Measurements from ENCODE around the gene ZDHHC8. TPM values are rescaled to one million over a fixed set of nuclear protein-coding genes. Genes with fewer than 3 reads are reported as not detected.
A peak's percentile ranks its signal among the peaks of the same experiment; 100 is the strongest.

The ZDHHC8 gene
- total and polyA plus RNA-seq, 10 of the 15 experiments (the other 5 are each of a cell fraction or from before 2014, with no cell fraction given) = 0.03 to 46.3 (median 5.3) TPM

DNA sequence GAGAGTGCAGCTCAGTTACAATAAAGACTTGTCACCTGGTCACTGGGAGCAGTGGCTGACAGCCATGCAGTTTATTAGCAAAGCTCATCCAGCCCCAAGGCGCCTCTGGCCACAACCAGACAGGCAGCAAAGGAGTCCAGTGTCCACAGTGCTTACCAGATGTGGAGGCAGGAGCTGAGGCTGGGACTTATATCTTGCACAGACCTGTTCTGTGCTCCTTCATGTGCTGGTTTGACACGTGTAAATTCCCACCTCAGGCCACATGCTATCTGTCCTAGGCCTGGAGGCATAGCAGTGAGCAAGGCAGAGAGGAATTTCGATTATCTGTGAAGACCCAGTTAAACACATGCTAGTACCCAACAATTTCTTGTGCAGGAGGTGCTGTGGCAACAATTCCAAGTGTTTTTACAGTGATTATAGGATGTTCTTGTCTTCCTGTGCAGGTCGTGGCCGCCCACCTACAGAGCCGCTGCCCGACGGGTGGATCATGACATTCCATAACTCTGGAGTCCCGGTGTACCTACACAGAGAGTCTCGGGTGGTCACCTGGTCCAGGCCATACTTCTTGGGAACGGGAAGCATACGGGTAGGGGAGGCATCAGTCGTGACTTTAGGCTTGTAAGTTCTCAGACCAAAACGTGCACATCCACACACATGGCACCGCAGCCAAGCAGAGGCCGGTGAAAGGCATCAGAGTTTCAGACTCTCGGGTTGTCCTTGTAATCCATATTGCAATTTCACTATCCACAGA is 42.2 kb upstream of the ZDHHC8 start:
- POLR2A ChIA-PET = no interaction called here
- RAD21 ChIA-PET (ENCODE audit: unreplicated experiment) = no interaction called here
- no peaks in the 10 kb centered on the region for H4K20me1 ChIP-seq (ENCODE audit: control insufficient read depth, insufficient read depth)
- TF ChIP-seq ESRRA (IDR thresholded peaks at IDR 0.05; ENCODE audit: low read length) (no peak), POLR2A (IDR thresholded peaks at IDR 0.05; ENCODE audit: low read depth, low read length) (peak; percentile 25; the same call in 1 of the 2 replicates), LARP7 (IDR thresholded peaks at IDR 0.05) (no peak)
- BruUV-seq (replicated peaks) = no TSS peak
- H3K4me1 ChIP-seq (ENCODE audit: control insufficient read depth, insufficient read depth, low read length) = no peaks in the 10 kb centered on the region
- CTCF ChIA-PET = no interaction called here
- H3K27me3 ChIP-seq (replicated peaks in 1 of 2; ENCODE audit: control insufficient read depth in 2 of 2, insufficient read depth in 2 of 2, low read length in 1 of 2) = no peaks in the 10 kb centered on the region
- in situ Hi-C loops (cut with MboI) = no loop called here
- SMC1A ChIA-PET (ENCODE audit: uncharacterized antibody, unreplicated experiment) = no interaction called here
- intact Hi-C loops (cut with micrococcal nuclease; ENCODE audit: unreplicated experiment) = no loop called here
- H3K9me3 ChIP-seq (replicated peaks; ENCODE audit: control insufficient read depth, insufficient read depth, low read length) = no peaks in the 10 kb centered on the region
- WGBS (ENCODE audit: insufficient coverage, insufficient replicate concordance, low lambda C conversion rate, missing lambda C conversion rate) = 97% methylated on average over 17 of the region's 17 CpGs
- H3K9ac ChIP-seq (ENCODE audit: control insufficient read depth, insufficient read depth, low read length) = no peak overlapping the region
- H3K4me3 ChIP-seq = no peak overlapping the region
- H2AFZ ChIP-seq (ENCODE audit: control insufficient read depth, low read depth, low read length) = no peak overlapping the region
- H3K4me2 ChIP-seq (ENCODE audit: control insufficient read depth, insufficient read depth) = no peak overlapping the region
- FAIRE-seq (no peak), ATAC-seq (no peak), DNase-seq (ENCODE audit: low read depth, low spot score) (no peak)
- H3K79me2 ChIP-seq (ENCODE audit: control insufficient read depth, insufficient read depth, low read length) = peaks cover 13% of the 10 kb centered on the region
- no peak overlapping the region for H3K27ac ChIP-seq (ENCODE audit: control insufficient read depth, insufficient read depth)
- peaks cover 38 to 42% of the 10 kb centered on the region in 2 experiments for H3K36me3 ChIP-seq (ENCODE audit: control insufficient read depth in 2 of 2, insufficient read depth in 2 of 2, low read length in 1 of 2)

DNA sequence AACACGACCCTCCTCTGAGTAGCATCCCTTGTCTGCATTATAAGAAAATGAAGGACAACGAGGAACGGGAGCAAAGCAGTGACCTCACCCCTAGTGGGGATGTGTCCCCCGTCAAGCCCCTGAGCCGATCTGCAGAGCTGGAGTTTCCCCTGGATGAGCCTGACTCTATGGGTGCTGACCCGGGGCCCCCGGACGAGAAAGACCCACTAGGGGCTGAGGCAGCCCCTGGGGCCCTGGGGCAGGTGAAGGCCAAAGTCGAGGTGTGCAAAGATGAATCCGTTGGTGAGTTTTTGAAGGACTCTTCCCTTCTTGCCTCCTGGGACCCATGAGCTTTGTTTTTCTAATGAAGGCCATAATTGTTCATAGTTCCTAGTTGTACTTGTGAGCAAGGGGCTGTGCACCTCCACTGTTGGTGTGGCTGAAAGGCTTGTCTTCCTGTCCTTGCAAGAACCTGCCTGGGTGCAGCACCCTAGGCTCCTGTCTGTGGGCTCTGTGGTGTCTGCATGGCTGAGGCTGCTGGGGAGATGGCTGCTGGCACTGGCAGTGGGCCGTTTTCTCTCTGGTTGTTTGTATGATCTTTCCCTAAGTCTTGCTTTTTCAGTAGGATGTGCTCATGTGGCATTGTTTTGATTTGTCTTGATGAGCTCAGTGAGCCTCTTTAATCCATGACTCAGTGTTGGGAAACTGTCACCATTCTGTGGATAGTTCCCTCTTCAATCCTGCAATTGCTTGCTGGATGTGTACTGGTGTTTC is 41.5 kb upstream of the ZDHHC8 start:
- DNase-seq (ENCODE audit: low read depth, low spot score) (no peak), FAIRE-seq (no peak), ATAC-seq (no peak)
- H3K4me3 ChIP-seq = no peak overlapping the region
- ChIA-PET RAD21 (ENCODE audit: unreplicated experiment) (no interaction called here), POLR2A (no interaction called here), SMC1A (ENCODE audit: uncharacterized antibody, unreplicated experiment) (no interaction called here), CTCF (no interaction called here)
- H3K4me2 ChIP-seq (ENCODE audit: control insufficient read depth, insufficient read depth) = no peak overlapping the region
- in situ Hi-C loops (cut with MboI) = no loop called here
- no peaks in the 10 kb centered on the region for H3K9me3 ChIP-seq (replicated peaks; ENCODE audit: control insufficient read depth, insufficient read depth, low read length)
- peaks cover 6% of the 10 kb centered on the region for H3K79me2 ChIP-seq (ENCODE audit: control insufficient read depth, insufficient read depth, low read length)
- WGBS (ENCODE audit: insufficient coverage, insufficient replicate concordance, low lambda C conversion rate, missing lambda C conversion rate) = 92% methylated on average over 11 of the region's 11 CpGs
- intact Hi-C loops (cut with micrococcal nuclease; ENCODE audit: unreplicated experiment) = no loop called here
- H2AFZ ChIP-seq (ENCODE audit: control insufficient read depth, low read depth, low read length) = no peak overlapping the region
- TF ChIP-seq POU2F2 (IDR thresholded peaks at IDR 0.05; ENCODE audit: borderline replicate concordance, low read depth, low read length) (no peak), NFYA (IDR thresholded peaks at IDR 0.05; ENCODE audit: borderline replicate concordance, low read depth, low read length) (no peak), CREB1 (IDR thresholded peaks at IDR 0.05; ENCODE audit: low read depth) (no peak), BACH1 (IDR thresholded peaks at IDR 0.05; ENCODE audit: borderline replicate concordance) (no peak), ZZZ3 (IDR thresholded peaks at IDR 0.05; ENCODE audit: control insufficient read depth, insufficient read length, low read depth) (no peak)
- TF ChIP-seq, protein P1, sequence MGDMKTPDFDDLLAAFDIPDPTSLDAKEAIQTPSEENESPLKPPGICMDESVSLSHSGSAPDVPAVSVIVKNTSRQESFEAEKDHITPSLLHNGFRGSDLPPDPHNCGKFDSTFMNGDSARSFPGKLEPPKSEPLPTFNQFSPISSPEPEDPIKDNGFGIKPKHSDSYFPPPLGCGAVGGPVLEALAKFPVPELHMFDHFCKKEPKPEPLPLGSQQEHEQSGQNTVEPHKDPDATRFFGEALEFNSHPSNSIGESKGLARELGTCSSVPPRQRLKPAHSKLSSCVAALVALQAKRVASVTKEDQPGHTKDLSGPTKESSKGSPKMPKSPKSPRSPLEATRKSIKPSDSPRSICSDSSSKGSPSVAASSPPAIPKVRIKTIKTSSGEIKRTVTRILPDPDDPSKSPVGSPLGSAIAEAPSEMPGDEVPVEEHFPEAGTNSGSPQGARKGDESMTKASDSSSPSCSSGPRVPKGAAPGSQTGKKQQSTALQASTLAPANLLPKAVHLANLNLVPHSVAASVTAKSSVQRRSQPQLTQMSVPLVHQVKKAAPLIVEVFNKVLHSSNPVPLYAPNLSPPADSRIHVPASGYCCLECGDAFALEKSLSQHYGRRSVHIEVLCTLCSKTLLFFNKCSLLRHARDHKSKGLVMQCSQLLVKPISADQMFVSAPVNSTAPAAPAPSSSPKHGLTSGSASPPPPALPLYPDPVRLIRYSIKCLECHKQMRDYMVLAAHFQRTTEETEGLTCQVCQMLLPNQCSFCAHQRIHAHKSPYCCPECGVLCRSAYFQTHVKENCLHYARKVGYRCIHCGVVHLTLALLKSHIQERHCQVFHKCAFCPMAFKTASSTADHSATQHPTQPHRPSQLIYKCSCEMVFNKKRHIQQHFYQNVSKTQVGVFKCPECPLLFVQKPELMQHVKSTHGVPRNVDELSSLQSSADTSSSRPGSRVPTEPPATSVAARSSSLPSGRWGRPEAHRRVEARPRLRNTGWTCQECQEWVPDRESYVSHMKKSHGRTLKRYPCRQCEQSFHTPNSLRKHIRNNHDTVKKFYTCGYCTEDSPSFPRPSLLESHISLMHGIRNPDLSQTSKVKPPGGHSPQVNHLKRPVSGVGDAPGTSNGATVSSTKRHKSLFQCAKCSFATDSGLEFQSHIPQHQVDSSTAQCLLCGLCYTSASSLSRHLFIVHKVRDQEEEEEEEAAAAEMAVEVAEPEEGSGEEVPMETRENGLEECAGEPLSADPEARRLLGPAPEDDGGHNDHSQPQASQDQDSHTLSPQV (IDR thresholded peaks at IDR 0.05) = no peak
- no peaks in the 10 kb centered on the region for H3K27me3 ChIP-seq (replicated peaks in 1 of 2; ENCODE audit: control insufficient read depth in 2 of 2, insufficient read depth in 2 of 2, low read length in 1 of 2)
- peaks cover 38 to 45% of the 10 kb centered on the region in 2 experiments for H3K36me3 ChIP-seq (ENCODE audit: control insufficient read depth in 2 of 2, insufficient read depth in 2 of 2, low read length in 1 of 2)
- H4K20me1 ChIP-seq (ENCODE audit: control insufficient read depth, insufficient read depth) = no peaks in the 10 kb centered on the region
- BruUV-seq (replicated peaks) = no TSS peak
- H3K9ac ChIP-seq (ENCODE audit: control insufficient read depth, insufficient read depth, low read length) = no peak overlapping the region
- H3K27ac ChIP-seq (ENCODE audit: control insufficient read depth, insufficient read depth) = no peak overlapping the region
- H3K4me1 ChIP-seq (ENCODE audit: control insufficient read depth, insufficient read depth, low read length) = no peaks in the 10 kb centered on the region

All from GM12878 (cell line).